H1 (cell line): ENCODE measurements around the gene STX12. TPM values are rescaled to one million over a fixed set of nuclear protein-coding genes. Genes with fewer than 3 reads are reported as not detected.

Source experiments
- CHD1 ChIP-seq: IDR thresholded peaks from 2 replicates; pipeline ENCODE4 v1.6.1; 2012; ENCODE audit warnings: low read depth, low read length, improper control_type of control experiment
- CREB1 ChIP-seq: IDR thresholded peaks from 2 replicates; pipeline ENCODE4 v1.6.1; 2012; ENCODE audit warnings: inconsistent platforms
- KDM5A ChIP-seq: fragments of 200-600 bp; IDR thresholded peaks from 2 replicates; pipeline ENCODE4 v1.7.1; 2012; ENCODE audit warnings: mild to moderate bottlenecking, low read length, inconsistent platforms, mixed read lengths
- SIX5 ChIP-seq: IDR thresholded peaks from 2 replicates; pipeline ENCODE4 v1.6.1; 2011; ENCODE audit warnings: mild to moderate bottlenecking, low read depth, low read length
- SRF ChIP-seq: IDR thresholded peaks from 2 replicates; pipeline ENCODE4 v1.6.1; 2011; ENCODE audit warnings: mild to moderate bottlenecking, low read depth, low read length, moderate library complexity
- polyA plus RNA-seq, 7 experiments: library from polyadenylated mRNA; depleted of rRNA in 3 of 7; stranded (reverse) in 5 of 7; unstranded in 2 of 7; fragments of >200 nt in 5 of 7; fragments of 200-250 nt in 2 of 7; gene quantifications; 1 replicate in 5 of 7; 2 replicates in 1 of 7; 4 replicates in 1 of 7; pipeline versions ENCODE4 v1.2.1 to v1.2.3, GENCODE V29; 2011 to 2013; ENCODE audit warnings: missing spikeins in 2 of 7, mixed read lengths in 2 of 7
- total RNA-seq: library from RNA; stranded (reverse); fragmentation: NEBNext Ultra II Directional; extraction: Animal tissue kit (Norgen Biotek cat#: 25700); gene quantifications from 2 replicates; pipeline ENCODE4 v1.2.1, GENCODE V29; 2021

Gene STX12
- total and polyA plus RNA-seq, 2 of the 8 experiments (the other 6 are each of a cell fraction or from before 2014, with no cell fraction given), result 3.7 to 11.0 TPM

DNA sequence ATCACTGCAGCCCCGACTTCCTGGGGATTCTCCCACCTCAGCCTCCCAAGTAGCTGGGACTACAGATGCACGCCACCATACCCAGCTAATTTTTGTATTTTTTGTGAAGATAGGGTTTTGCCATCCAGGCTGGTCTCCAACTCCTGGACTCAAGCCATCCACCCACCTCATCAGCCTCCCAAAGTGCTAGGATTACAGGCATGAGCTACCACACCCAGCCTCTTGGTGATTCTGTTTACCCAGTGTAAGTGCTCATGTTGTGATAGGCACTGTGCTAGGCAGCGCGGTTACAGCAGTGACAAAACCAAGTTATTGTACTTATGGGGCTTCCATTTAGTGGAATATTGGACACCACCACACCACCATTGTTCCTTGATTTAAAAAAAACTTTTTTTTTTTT lies 9.7 kb upstream of the STX12 start (continued):
- TF ChIP-seq KDM5A (no peak), CHD1 (no peak), SIX5 (no peak), SRF (no peak), CREB1 (no peak)
